Measurements from ENCODE around the gene SUCLG2. TPM values are rescaled to one million over a fixed set of nuclear protein-coding genes. Genes with fewer than 3 reads are reported as not detected.

Gene SUCLG2
- total and polyA plus RNA-seq, 10 of the 15 experiments (the other 5 are each of a cell fraction or from before 2014, with no cell fraction given) = 17.8 to 50.9 (median 37.2) TPM

DNA sequence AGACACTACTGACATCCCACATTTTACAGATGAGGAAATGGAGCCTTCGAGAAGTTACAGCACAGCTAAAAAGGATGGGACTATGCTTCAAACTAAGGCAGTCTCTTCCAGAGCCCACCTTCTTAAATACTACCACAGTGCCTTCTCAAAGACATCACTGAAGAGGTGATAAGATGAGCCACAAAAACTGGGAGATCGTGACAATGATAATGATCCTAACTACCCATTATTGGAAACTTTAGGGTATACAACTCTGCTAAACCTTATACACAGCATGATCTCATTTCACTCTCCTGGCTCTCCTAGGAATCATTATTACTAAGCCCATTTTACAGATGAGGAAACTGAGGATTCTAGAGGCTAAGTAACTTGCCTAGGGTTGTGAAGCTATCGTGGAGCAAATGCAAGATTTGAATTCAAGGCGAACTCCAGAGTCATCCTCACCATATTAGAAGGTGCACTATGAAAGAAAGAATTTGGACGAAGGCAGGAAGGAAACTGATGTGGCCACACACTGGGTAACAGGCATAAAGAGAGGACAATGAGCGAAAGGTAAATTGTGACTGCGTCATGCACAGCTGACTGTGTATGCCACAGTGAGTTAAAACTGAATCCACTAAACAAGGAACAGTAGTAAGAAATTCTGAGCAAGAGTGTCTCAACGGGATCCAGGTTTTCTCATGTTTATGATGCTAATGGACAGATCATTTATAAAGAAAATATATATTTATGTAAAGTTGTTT lies 55.4 kb downstream of the SUCLG2 start:
- Histone ChIP-seq H3K27ac (ENCODE audit: control insufficient read depth, insufficient read depth) (no peak overlapping the region), H3K27me3 (replicated peaks in 1 of 2; ENCODE audit: control insufficient read depth in 2 of 2, insufficient read depth in 2 of 2, low read length in 1 of 2) (no peaks in the 10 kb centered on the region), H3K9ac (ENCODE audit: control insufficient read depth, insufficient read depth, low read length) (no peak overlapping the region), H3K4me2 (ENCODE audit: control insufficient read depth, insufficient read depth) (no peak overlapping the region), H2AFZ (ENCODE audit: control insufficient read depth, low read depth, low read length) (no peak overlapping the region), H3K79me2 (ENCODE audit: control insufficient read depth, insufficient read depth, low read length) (peaks cover 1% of the 10 kb centered on the region; the same call in 1 of the 2 replicates), H3K36me3 (ENCODE audit: control insufficient read depth in 2 of 2, insufficient read depth in 2 of 2, low read length in 1 of 2) (peaks cover 0 to 11% of the 10 kb centered on the region in 2 experiments; a peak in 2 of 4 replicates), H3K9me3 (replicated peaks; ENCODE audit: control insufficient read depth, insufficient read depth, low read length) (no peaks in the 10 kb centered on the region), H4K20me1 (ENCODE audit: control insufficient read depth, insufficient read depth) (no peaks in the 10 kb centered on the region), H3K4me1 (ENCODE audit: control insufficient read depth, insufficient read depth, low read length) (peaks cover 6% of the 10 kb centered on the region; the same call in 1 of the 2 replicates), H3K4me3 (no peak overlapping the region)
- in situ Hi-C loops (cut with MboI) (no loop called here), intact Hi-C loops (cut with micrococcal nuclease; ENCODE audit: unreplicated experiment) (loop anchor here (10.0 kb wide), 1 partner anchor 416 kb away; no protein-coding TSS in a partner anchor)
- SMC1A ChIA-PET (ENCODE audit: uncharacterized antibody, unreplicated experiment) = no interaction called here
- RAD21 ChIA-PET (ENCODE audit: unreplicated experiment) = no interaction called here
- DNase-seq (ENCODE audit: low read depth, low spot score) (no peak), FAIRE-seq (no peak), ATAC-seq (no peak)
- CTCF ChIA-PET = no interaction called here
- POLR2A ChIA-PET = no interaction called here
- no TSS peak for BruUV-seq (replicated peaks)
- 98% methylated on average over 8 of the region's 8 CpGs for WGBS (ENCODE audit: insufficient coverage, insufficient replicate concordance, low lambda C conversion rate, missing lambda C conversion rate)
- TF ChIP-seq, protein P1, sequence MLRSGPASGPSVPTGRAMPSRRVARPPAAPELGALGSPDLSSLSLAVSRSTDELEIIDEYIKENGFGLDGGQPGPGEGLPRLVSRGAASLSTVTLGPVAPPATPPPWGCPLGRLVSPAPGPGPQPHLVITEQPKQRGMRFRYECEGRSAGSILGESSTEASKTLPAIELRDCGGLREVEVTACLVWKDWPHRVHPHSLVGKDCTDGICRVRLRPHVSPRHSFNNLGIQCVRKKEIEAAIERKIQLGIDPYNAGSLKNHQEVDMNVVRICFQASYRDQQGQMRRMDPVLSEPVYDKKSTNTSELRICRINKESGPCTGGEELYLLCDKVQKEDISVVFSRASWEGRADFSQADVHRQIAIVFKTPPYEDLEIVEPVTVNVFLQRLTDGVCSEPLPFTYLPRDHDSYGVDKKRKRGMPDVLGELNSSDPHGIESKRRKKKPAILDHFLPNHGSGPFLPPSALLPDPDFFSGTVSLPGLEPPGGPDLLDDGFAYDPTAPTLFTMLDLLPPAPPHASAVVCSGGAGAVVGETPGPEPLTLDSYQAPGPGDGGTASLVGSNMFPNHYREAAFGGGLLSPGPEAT (IDR thresholded peaks at IDR 0.05; ENCODE audit: low read depth) = no peak
- TF ChIP-seq SRF (IDR thresholded peaks at IDR 0.05; ENCODE audit: low read depth in 2 of 2, low read length in 2 of 2) (no peak), RB1 (IDR thresholded peaks at IDR 0.05; ENCODE audit: borderline replicate concordance) (no peak), JUND (IDR thresholded peaks at IDR 0.05; ENCODE audit: low read depth, low read length) (no peak), REST (IDR thresholded peaks at IDR 0.05; ENCODE audit: low read depth, low read length) (no peak), FOXM1 (IDR thresholded peaks at IDR 0.05; ENCODE audit: low read depth, low read length) (no peak), PRDM15 (CRISPR knock-in tag; IDR thresholded peaks at IDR 0.05) (no peak), CREB1 (IDR thresholded peaks at IDR 0.05; ENCODE audit: low read depth) (no peak)
- TF ChIP-seq, protein P2, sequence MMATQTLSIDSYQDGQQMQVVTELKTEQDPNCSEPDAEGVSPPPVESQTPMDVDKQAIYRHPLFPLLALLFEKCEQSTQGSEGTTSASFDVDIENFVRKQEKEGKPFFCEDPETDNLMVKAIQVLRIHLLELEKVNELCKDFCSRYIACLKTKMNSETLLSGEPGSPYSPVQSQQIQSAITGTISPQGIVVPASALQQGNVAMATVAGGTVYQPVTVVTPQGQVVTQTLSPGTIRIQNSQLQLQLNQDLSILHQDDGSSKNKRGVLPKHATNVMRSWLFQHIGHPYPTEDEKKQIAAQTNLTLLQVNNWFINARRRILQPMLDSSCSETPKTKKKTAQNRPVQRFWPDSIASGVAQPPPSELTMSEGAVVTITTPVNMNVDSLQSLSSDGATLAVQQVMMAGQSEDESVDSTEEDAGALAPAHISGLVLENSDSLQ (IDR thresholded peaks at IDR 0.05) = no peak
- TF ChIP-seq, protein P3, sequence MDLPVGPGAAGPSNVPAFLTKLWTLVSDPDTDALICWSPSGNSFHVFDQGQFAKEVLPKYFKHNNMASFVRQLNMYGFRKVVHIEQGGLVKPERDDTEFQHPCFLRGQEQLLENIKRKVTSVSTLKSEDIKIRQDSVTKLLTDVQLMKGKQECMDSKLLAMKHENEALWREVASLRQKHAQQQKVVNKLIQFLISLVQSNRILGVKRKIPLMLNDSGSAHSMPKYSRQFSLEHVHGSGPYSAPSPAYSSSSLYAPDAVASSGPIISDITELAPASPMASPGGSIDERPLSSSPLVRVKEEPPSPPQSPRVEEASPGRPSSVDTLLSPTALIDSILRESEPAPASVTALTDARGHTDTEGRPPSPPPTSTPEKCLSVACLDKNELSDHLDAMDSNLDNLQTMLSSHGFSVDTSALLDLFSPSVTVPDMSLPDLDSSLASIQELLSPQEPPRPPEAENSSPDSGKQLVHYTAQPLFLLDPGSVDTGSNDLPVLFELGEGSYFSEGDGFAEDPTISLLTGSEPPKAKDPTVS (IDR thresholded peaks at IDR 0.05; ENCODE audit: low read depth, low read length) = no peak
